A549 (cell line): ENCODE measurements around the gene OR51B2. TPM values are rescaled to one million over a fixed set of nuclear protein-coding genes. Genes with fewer than 3 reads are reported as not detected.

ENCODE experiments used
- ATAC-seq, 2 experiments: fragments of 200-7000 bp in 1 of 2; fragments of >200 bp in 1 of 2; cut with Nextera tagmentation in 1 of 2; cut with Tn5 transposase in 1 of 2; 3 replicates each; pipeline versions ENCODE4 v1.8.0 to v1.9.1; 2018 to 2020; ENCODE audit warnings: mild to moderate bottlenecking in 1 of 2, moderate library complexity in 1 of 2
- CTCF ChIA-PET: fragments of 300-600 bp; sonication (Branson Sonifier 250); formaldehyde crosslinking; extraction: SDS; loops from one replicate; lab custom pipeline; 2021; ENCODE audit warnings: antibody characterized with exemption, inconsistent platforms; lab: Yijun Ruan, JAX
- POLR2A ChIA-PET: fragments of 350-600 bp; formaldehyde crosslinking; extraction: SDS; loops from one replicate; lab custom pipeline; 2021; ENCODE audit warnings: antibody characterized with exemption, inconsistent platforms; lab: Yijun Ruan, JAX
- DNase-seq, 2 experiments: peaks; one replicate each; pipeline versions ENCODE4 v3.0.0 to v3.0.0-alpha.2; 2011 to 2016; ENCODE audit warnings: low read depth in 1 of 2, low spot score in 1 of 2
- FAIRE-seq: peaks from 2 replicates; lab custom pipeline; 2011; peaks lifted over from hg19 to GRCh38; lab: Jason Lieb, UNC
- H3K27ac ChIP-seq, 2 experiments: fragments of >200 bp; sonication (Bioruptor Twin); formaldehyde crosslinking; 3 replicates each; pipeline ENCODE4 v1.5.1; 2016 to 2017
- H3K4me1 ChIP-seq: fragments of >200 bp; sonication (Bioruptor Twin); formaldehyde crosslinking; 3 replicates; pipeline ENCODE4 v1.6.1; 2016
- H3K4me2 ChIP-seq: fragments of >200 bp; sonication (Bioruptor Twin); formaldehyde crosslinking; 3 replicates; pipeline ENCODE4 v1.6.1; 2016
- H3K4me3 ChIP-seq: fragments of >200 bp; sonication (Bioruptor Twin); formaldehyde crosslinking; 3 replicates; pipeline ENCODE4 v1.5.1; 2016
- H3K9me3 ChIP-seq: fragments of >200 bp; sonication (Bioruptor Twin); formaldehyde crosslinking; 3 replicates; pipeline ENCODE4 v1.6.1; 2016
- CHD4 ChIP-seq: fragments of 200-600 bp; sonication (generic); IDR thresholded peaks from 2 replicates; pipeline ENCODE4 v1.6.1; 2016; ENCODE audit warnings: antibody characterized with exemption, mild to moderate bottlenecking, borderline replicate concordance
- FOSB ChIP-seq: fragments of 250-450 bp; sonication (Bioruptor Pico); IDR thresholded peaks from 2 replicates; pipeline ENCODE4 v1.5.0; 2020; ENCODE audit warnings: mild to moderate bottlenecking, moderate library complexity
- FOSL2 ChIP-seq, 2 experiments: fragments of 450-650 bp in 1 of 2; fragments of >200 bp in 1 of 2; sonication (Bioruptor Twin) in 1 of 2; formaldehyde crosslinking; IDR thresholded peaks; 2 replicates each; pipeline versions ENCODE4 v1.5.0 to v1.6.1; 2016 to 2020; ENCODE audit warnings: mild to moderate bottlenecking in 1 of 2, moderate library complexity in 1 of 2
- GATA3 ChIP-seq: IDR thresholded peaks from 2 replicates; pipeline ENCODE4 v1.6.1; 2012; ENCODE audit warnings: borderline replicate concordance
- HDAC2 ChIP-seq: fragments of 200-600 bp; sonication (generic); IDR thresholded peaks from 2 replicates; pipeline ENCODE4 v1.6.1; 2016
- HEYL ChIP-seq: fragments of 250-450 bp; sonication (Bioruptor Pico); IDR thresholded peaks from 2 replicates; pipeline ENCODE4 v1.8.0; 2021; ENCODE audit warnings: mild to moderate bottlenecking, moderate library complexity
- JUN ChIP-seq, 2 experiments: fragments of >200 bp; sonication (Bioruptor Twin); formaldehyde crosslinking; IDR thresholded peaks; 2 replicates in 1 of 2; 3 replicates in 1 of 2; pipeline ENCODE4 v1.6.1; 2016 to 2017
- JUNB ChIP-seq: fragments of >200 bp; sonication (Bioruptor Twin); formaldehyde crosslinking; IDR thresholded peaks from 2 replicates; pipeline ENCODE4 v1.6.1; 2016
- KDM1A ChIP-seq: fragments of 200-600 bp; sonication (generic); IDR thresholded peaks from 2 replicates; pipeline ENCODE4 v1.6.1; 2016; ENCODE audit warnings: low read depth, mild to moderate bottlenecking
- MAFK ChIP-seq: fragments of 450-650 bp; IDR thresholded peaks from 2 replicates; pipeline ENCODE4 v1.6.1; 2014; ENCODE audit not compliant: partially characterized antibody
- MAX ChIP-seq: IDR thresholded peaks from 2 replicates; pipeline ENCODE4 v1.6.1; 2012
- MYC ChIP-seq: IDR thresholded peaks from 2 replicates; pipeline ENCODE4 v1.6.1; 2012; ENCODE audit warnings: mild to moderate bottlenecking, inconsistent platforms, low read length, improper control_type of control experiment, borderline replicate concordance
- NFE2L2 ChIP-seq: fragments of 150-350 bp; conservative IDR thresholded peaks from 2 replicates; pipeline ENCODE4 v1.6.1; 2014; ENCODE audit warnings: low read length
- NPAS2 ChIP-seq: fragments of 250-450 bp; sonication (Bioruptor Pico); IDR thresholded peaks from 2 replicates; pipeline ENCODE4 v1.8.0; 2022; ENCODE audit warnings: mild to moderate bottlenecking, moderate library complexity, borderline replicate concordance
- NR3C1 ChIP-seq: fragments of >200 bp; sonication (Bioruptor Twin); formaldehyde crosslinking; IDR thresholded peaks from 3 replicates; pipeline ENCODE4 v1.6.1; 2017
- PHF8 ChIP-seq: fragments of 200-600 bp; sonication (generic); IDR thresholded peaks from 2 replicates; pipeline ENCODE4 v1.6.1; 2016; ENCODE audit warnings: low read depth, mild to moderate bottlenecking, antibody characterized with exemption, moderate library complexity, borderline replicate concordance
- POLR2A ChIP-seq: IDR thresholded peaks from 2 replicates; pipeline ENCODE4 v1.6.1; 2012; ENCODE audit warnings: mild to moderate bottlenecking, low read length
- POLR2AphosphoS2 ChIP-seq: conservative IDR thresholded peaks from 2 replicates; pipeline ENCODE4 v1.6.1; 2012; ENCODE audit warnings: low read length, improper control_type of control experiment, inconsistent platforms
- RCOR1 ChIP-seq: fragments of 150-350 bp; IDR thresholded peaks from 2 replicates; pipeline ENCODE4 v1.6.1; 2014; ENCODE audit warnings: antibody characterized with exemption, low read length, low read depth
- RFX5 ChIP-seq: fragments of 450-650 bp; IDR thresholded peaks from 2 replicates; pipeline ENCODE4 v1.7.1; 2014; ENCODE audit warnings: antibody characterized with exemption, mild to moderate bottlenecking, moderate library complexity
- ZC3H11A ChIP-seq: fragments of 450-650 bp; IDR thresholded peaks from 2 replicates; pipeline ENCODE4 v1.6.1; 2014; ENCODE audit warnings: antibody characterized with exemption, mild to moderate bottlenecking
- ZSCAN20 ChIP-seq: fragments of 250-450 bp; sonication (Bioruptor Pico); IDR thresholded peaks from 2 replicates; pipeline ENCODE4 v1.8.0; 2022; ENCODE audit warnings: mild to moderate bottlenecking, moderate library complexity
- WGBS: methylation state at CpG from one replicate; pipeline ENCODE4 v1.1.6; 2017; ENCODE audit errors: missing lambda C conversion rate; 5-methylcytosine and 5-hydroxymethylcytosine counted together
- polyA plus RNA-seq, 4 experiments: library from polyadenylated mRNA; depleted of rRNA in 3 of 4; stranded (reverse); fragments of >200 nt; fragmentation: RNase III in 1 of 4; extraction: RNeasy Plus Mini Kit Qiagen cat#74134 plus additional on column Dnase treatment in 1 of 4; gene quantifications; 2 replicates in 3 of 4; 3 replicates in 1 of 4; pipeline ENCODE4 v1.2.3, GENCODE V29; 2011 to 2017
- TF ChIP-seq, protein P1 (sequence below): fragments of 450-650 bp; IDR thresholded peaks from 2 replicates; pipeline ENCODE4 v1.6.1; 2014; ENCODE audit warnings: antibody characterized with exemption
- TF ChIP-seq, protein P2 (sequence below): fragments of 250-450 bp; sonication (Bioruptor Pico); IDR thresholded peaks from 2 replicates; pipeline ENCODE4 v1.5.0; 2021; ENCODE audit warnings: mild to moderate bottlenecking, moderate library complexity, borderline replicate concordance
- TF ChIP-seq, protein P3 (sequence below): IDR thresholded peaks from 2 replicates; pipeline ENCODE4 v1.6.1; 2012
- TF ChIP-seq, protein P4 (sequence below): fragments of >200 bp; sonication (Bioruptor Twin); formaldehyde crosslinking; IDR thresholded peaks from 3 replicates; pipeline ENCODE4 v1.5.1; 2016
- TF ChIP-seq, protein P5 (sequence below): fragments of 250-450 bp; sonication (Bioruptor Pico); IDR thresholded peaks from 2 replicates; pipeline ENCODE4 v1.5.0; 2020; ENCODE audit warnings: low read depth, mild to moderate bottlenecking, moderate library complexity

The OR51B2 gene
- polyA plus RNA-seq, 2 of the 4 experiments (the other 2 are of a cell fraction), result not detected

GRCh38 chr11:5280582-5281102 is 43.5 kb downstream of the OR51B2 start:
- peak overlapping the region; percentile 57 for H3K4me2 ChIP-seq
- peak overlapping the region; percentile 78 to 87 for H3K27ac ChIP-seq
- FAIRE-seq (peak; percentile 94), DNase-seq (peak; percentile 94 to 98), ATAC-seq (peak; percentile 100)
- no peaks in the 10 kb centered on the region for H3K9me3 ChIP-seq
- 8% methylated on average over 2 of the region's 3 CpGs for WGBS
- POLR2A ChIA-PET, result no interaction called here
- H3K4me3 ChIP-seq, result no peak overlapping the region
- TF ChIP-seq JUNB, result peak; percentile 81
- TF ChIP-seq, protein P1, sequence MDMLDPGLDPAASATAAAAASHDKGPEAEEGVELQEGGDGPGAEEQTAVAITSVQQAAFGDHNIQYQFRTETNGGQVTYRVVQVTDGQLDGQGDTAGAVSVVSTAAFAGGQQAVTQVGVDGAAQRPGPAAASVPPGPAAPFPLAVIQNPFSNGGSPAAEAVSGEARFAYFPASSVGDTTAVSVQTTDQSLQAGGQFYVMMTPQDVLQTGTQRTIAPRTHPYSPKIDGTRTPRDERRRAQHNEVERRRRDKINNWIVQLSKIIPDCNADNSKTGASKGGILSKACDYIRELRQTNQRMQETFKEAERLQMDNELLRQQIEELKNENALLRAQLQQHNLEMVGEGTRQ, result no peak
- 0 out of 2 replicates have a peak, but pooled peaks have one; percentile 28 for TF ChIP-seq MAX
- TF ChIP-seq ZSCAN20 (CRISPR knock-in tag), result no peak
- TF ChIP-seq, protein P2, sequence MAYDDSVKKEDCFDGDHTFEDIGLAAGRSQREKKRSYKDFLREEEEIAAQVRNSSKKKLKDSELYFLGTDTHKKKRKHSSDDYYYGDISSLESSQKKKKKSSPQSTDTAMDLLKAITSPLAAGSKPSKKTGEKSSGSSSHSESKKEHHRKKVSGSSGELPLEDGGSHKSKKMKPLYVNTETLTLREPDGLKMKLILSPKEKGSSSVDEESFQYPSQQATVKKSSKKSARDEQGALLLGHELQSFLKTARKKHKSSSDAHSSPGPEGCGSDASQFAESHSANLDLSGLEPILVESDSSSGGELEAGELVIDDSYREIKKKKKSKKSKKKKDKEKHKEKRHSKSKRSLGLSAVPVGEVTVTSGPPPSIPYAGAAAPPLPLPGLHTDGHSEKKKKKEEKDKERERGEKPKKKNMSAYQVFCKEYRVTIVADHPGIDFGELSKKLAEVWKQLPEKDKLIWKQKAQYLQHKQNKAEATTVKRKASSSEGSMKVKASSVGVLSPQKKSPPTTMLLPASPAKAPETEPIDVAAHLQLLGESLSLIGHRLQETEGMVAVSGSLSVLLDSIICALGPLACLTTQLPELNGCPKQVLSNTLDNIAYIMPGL (CRISPR knock-in tag), result no peak
- no peak for TF ChIP-seq KDM1A
- TF ChIP-seq RFX5, result no peak
- peak; percentile 98 for TF ChIP-seq NFE2L2
- TF ChIP-seq ZC3H11A, result no peak
- TF ChIP-seq, protein P3, sequence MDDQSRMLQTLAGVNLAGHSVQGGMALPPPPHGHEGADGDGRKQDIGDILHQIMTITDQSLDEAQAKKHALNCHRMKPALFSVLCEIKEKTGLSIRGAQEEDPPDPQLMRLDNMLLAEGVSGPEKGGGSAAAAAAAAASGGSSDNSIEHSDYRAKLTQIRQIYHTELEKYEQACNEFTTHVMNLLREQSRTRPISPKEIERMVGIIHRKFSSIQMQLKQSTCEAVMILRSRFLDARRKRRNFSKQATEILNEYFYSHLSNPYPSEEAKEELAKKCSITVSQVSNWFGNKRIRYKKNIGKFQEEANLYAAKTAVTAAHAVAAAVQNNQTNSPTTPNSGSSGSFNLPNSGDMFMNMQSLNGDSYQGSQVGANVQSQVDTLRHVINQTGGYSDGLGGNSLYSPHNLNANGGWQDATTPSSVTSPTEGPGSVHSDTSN, result no peak
- TF ChIP-seq NR3C1, result no peak
- peak; percentile 20; the same call in 1 of the 2 replicates for TF ChIP-seq GATA3
- TF ChIP-seq MAFK, result peak; percentile 100
- TF ChIP-seq FOSB (CRISPR knock-in tag), result no peak
- no peak for TF ChIP-seq POLR2AphosphoS2
- 0 out of 2 replicates have a peak, but pooled peaks have one; percentile 52 for TF ChIP-seq RCOR1
- TF ChIP-seq, protein P4, sequence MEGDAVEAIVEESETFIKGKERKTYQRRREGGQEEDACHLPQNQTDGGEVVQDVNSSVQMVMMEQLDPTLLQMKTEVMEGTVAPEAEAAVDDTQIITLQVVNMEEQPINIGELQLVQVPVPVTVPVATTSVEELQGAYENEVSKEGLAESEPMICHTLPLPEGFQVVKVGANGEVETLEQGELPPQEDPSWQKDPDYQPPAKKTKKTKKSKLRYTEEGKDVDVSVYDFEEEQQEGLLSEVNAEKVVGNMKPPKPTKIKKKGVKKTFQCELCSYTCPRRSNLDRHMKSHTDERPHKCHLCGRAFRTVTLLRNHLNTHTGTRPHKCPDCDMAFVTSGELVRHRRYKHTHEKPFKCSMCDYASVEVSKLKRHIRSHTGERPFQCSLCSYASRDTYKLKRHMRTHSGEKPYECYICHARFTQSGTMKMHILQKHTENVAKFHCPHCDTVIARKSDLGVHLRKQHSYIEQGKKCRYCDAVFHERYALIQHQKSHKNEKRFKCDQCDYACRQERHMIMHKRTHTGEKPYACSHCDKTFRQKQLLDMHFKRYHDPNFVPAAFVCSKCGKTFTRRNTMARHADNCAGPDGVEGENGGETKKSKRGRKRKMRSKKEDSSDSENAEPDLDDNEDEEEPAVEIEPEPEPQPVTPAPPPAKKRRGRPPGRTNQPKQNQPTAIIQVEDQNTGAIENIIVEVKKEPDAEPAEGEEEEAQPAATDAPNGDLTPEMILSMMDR, result no peak
- no peak for TF ChIP-seq HEYL
- peak; percentile 50 to 56; a peak in 1 of 5 replicates for TF ChIP-seq JUN (IDR thresholded peaks at IDR 0.05)
- TF ChIP-seq POLR2A, result no peak
- TF ChIP-seq, protein P5, sequence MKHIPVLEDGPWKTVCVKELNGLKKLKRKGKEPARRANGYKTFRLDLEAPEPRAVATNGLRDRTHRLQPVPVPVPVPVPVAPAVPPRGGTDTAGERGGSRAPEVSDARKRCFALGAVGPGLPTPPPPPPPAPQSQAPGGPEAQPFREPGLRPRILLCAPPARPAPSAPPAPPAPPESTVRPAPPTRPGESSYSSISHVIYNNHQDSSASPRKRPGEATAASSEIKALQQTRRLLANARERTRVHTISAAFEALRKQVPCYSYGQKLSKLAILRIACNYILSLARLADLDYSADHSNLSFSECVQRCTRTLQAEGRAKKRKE (CRISPR knock-in tag), result peak; percentile 80; the same call in 1 of the 2 replicates
- TF ChIP-seq PHF8, result no peak
- no peak for TF ChIP-seq NPAS2 (CRISPR knock-in tag)
- TF ChIP-seq FOSL2 (IDR thresholded peaks at IDR 0.05), result peak; percentile 96
- TF ChIP-seq FOSL2 (CRISPR knock-in tag; IDR thresholded peaks at IDR 0.05), result peak; percentile 100
- TF ChIP-seq HDAC2, result no peak
- no peak for TF ChIP-seq CHD4
- no peak for TF ChIP-seq MYC
- TF ChIP-seq, all 56 proteins: peak for 9
- CTCF ChIA-PET, result interaction anchor here (0.5 to 3.0 kb wide), 5 partner anchors 10 to 139 kb away, joined by 3 to 13 read pairs (median 4); no protein-coding TSS in a partner anchor
- peaks cover 18% of the 10 kb centered on the region for H3K4me1 ChIP-seq
